ENCODE data around the gene TENM4.

DNA sequence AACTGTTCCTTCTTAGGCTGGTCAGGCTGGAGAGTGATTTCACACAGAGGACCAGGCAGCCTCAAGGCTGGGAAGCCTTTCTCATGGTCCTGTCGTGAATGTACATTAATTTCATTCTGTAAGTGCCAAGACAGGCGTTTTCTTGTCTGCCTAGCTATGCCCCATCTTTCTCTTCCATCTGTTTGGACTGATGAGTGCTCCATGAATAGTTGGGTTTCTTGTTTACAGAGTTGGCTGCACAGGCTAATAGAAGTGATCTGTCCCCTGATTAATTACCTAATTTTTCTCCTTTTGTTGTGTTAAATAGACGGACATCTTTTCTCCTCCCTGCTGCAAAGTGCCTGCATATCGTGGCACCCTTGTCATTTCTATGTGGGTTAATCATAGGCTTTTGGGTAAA, 730.4 kb downstream of the TENM4 start:
- TF ChIP-seq, protein P1, sequence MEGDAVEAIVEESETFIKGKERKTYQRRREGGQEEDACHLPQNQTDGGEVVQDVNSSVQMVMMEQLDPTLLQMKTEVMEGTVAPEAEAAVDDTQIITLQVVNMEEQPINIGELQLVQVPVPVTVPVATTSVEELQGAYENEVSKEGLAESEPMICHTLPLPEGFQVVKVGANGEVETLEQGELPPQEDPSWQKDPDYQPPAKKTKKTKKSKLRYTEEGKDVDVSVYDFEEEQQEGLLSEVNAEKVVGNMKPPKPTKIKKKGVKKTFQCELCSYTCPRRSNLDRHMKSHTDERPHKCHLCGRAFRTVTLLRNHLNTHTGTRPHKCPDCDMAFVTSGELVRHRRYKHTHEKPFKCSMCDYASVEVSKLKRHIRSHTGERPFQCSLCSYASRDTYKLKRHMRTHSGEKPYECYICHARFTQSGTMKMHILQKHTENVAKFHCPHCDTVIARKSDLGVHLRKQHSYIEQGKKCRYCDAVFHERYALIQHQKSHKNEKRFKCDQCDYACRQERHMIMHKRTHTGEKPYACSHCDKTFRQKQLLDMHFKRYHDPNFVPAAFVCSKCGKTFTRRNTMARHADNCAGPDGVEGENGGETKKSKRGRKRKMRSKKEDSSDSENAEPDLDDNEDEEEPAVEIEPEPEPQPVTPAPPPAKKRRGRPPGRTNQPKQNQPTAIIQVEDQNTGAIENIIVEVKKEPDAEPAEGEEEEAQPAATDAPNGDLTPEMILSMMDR (IDR thresholded peaks at IDR 0.05), result no peak
- no peak for TF ChIP-seq EZH2 (IDR thresholded peaks at IDR 0.05)

All from neural progenitor cell (in vitro differentiated cells).